GM12878 (cell line): ENCODE results near the gene ZFP36. TPM values are rescaled to one million over a fixed set of nuclear protein-coding genes. Genes with fewer than 3 reads are reported as not detected.

Experiments
- ATAC-seq: fragments of 200-7000 bp; cut with Tn5 transposase; 3 replicates; pipeline ENCODE4 v1.9.1; 2020; ENCODE audit warnings: mild to moderate bottlenecking, moderate library complexity
- BruUV-seq: library from RNA; stranded (reverse); fragments of 400-500 nt; replicated peaks from 2 replicates; lab custom pipeline; 2021; lab: Mats Ljungman, UMichigan
- CTCF ChIA-PET: fragments of 300-600 bp; sonication (Branson Sonifier 250); formaldehyde crosslinking; extraction: SDS; loops from one replicate; lab custom pipeline; 2021; ENCODE audit warnings: inconsistent platforms; lab: Yijun Ruan, JAX
- POLR2A ChIA-PET: fragments of 350-600 bp; formaldehyde crosslinking; extraction: SDS; loops from one replicate; lab custom pipeline; 2021; ENCODE audit warnings: inconsistent platforms; lab: Charles Lee
- RAD21 ChIA-PET: fragments of 300-600 bp; sonication (Branson Sonifier 250); formaldehyde crosslinking; loops from one replicate; lab custom pipeline; 2023; ENCODE audit warnings: antibody characterized with exemption; ENCODE audit not compliant: unreplicated experiment; lab: Charles Lee
- SMC1A ChIA-PET: fragments of 300-600 bp; sonication (Branson Sonifier 250); formaldehyde crosslinking; loops from one replicate; lab custom pipeline; 2023; ENCODE audit not compliant: unreplicated experiment, uncharacterized antibody; lab: Charles Lee
- DNase-seq: peaks from one replicate; pipeline ENCODE4 v3.0.0-alpha.2; 2011; ENCODE audit warnings: low read depth, low spot score
- FAIRE-seq: peaks from 3 replicates; lab custom pipeline; 2011; peaks lifted over from hg19 to GRCh38; lab: Jason Lieb, UNC
- H2AFZ ChIP-seq: 2 replicates; pipeline ENCODE4 v1.6.0; 2011; ENCODE audit warnings: low read depth, low read length, control low read depth; ENCODE audit not compliant: control insufficient read depth
- H3K27ac ChIP-seq: 2 replicates; pipeline ENCODE4 v1.5.1; 2011; ENCODE audit warnings: control low read depth; ENCODE audit not compliant: control insufficient read depth, insufficient read depth
- H3K27me3 ChIP-seq, 2 experiments: replicated peaks in 1 of 2; 2 replicates each; pipeline versions ENCODE4 v1.6.0 to v1.6.1; 2011; ENCODE audit warnings: low read length in 1 of 2; ENCODE audit not compliant: control insufficient read depth in 2 of 2, insufficient read depth in 2 of 2
- H3K36me3 ChIP-seq, 2 experiments: 2 replicates each; pipeline ENCODE4 v1.5.1; 2011; ENCODE audit warnings: low read length in 1 of 2; ENCODE audit not compliant: control insufficient read depth in 2 of 2, insufficient read depth in 2 of 2
- H3K4me1 ChIP-seq: 2 replicates; pipeline ENCODE4 v1.6.1; 2011; ENCODE audit warnings: mild to moderate bottlenecking, low read length, moderate library complexity, mixed read lengths; ENCODE audit not compliant: control insufficient read depth, insufficient read depth
- H3K4me2 ChIP-seq: 2 replicates; pipeline ENCODE4 v1.6.0; 2011; ENCODE audit warnings: control low read depth; ENCODE audit not compliant: control insufficient read depth, insufficient read depth
- H3K4me3 ChIP-seq: fragments of 200-600 bp; sonication (generic); 2 replicates; pipeline ENCODE4 v1.5.1; 2016
- H3K79me2 ChIP-seq: 2 replicates; pipeline ENCODE4 v1.6.0; 2011; ENCODE audit warnings: low read length; ENCODE audit not compliant: control insufficient read depth, insufficient read depth
- H3K9ac ChIP-seq: 2 replicates; pipeline ENCODE4 v1.8.0; 2011; ENCODE audit warnings: low read length, control low read depth, mixed read lengths; ENCODE audit not compliant: control insufficient read depth, insufficient read depth
- H3K9me3 ChIP-seq: replicated peaks from 3 replicates; pipeline ENCODE4 v1.5.1; 2011; ENCODE audit warnings: mild to moderate bottlenecking, low read length; ENCODE audit not compliant: control insufficient read depth, insufficient read depth
- H4K20me1 ChIP-seq: 2 replicates; pipeline ENCODE4 v1.6.0; 2011; ENCODE audit not compliant: control insufficient read depth, insufficient read depth
- BMI1 ChIP-seq: fragments of 450-650 bp; IDR thresholded peaks from 2 replicates; pipeline ENCODE4 v1.6.1; 2016; ENCODE audit warnings: mild to moderate bottlenecking, moderate library complexity, borderline replicate concordance
- CUX1 ChIP-seq: IDR thresholded peaks from 2 replicates; pipeline ENCODE4 v1.6.1; 2012; ENCODE audit warnings: improper control_type of control experiment, low read depth, low read length; ENCODE audit not compliant: insufficient replicate concordance
- FOS ChIP-seq: IDR thresholded peaks from 3 replicates; pipeline ENCODE4 v1.6.1; 2011; ENCODE audit warnings: borderline replicate concordance; ENCODE audit not compliant: insufficient read length; ENCODE audit errors: extremely low read depth
- HDAC6 ChIP-seq: fragments of 200-600 bp; sonication (generic); IDR thresholded peaks from one replicate; pipeline ENCODE4 v1.8.0; 2017; ENCODE audit warnings: antibody characterized with exemption; ENCODE audit not compliant: unreplicated experiment
- IKZF2 ChIP-seq, 2 experiments: fragments of 450-650 bp; IDR thresholded peaks; 2 replicates each; pipeline ENCODE4 v1.6.1; 2017; ENCODE audit warnings: mild to moderate bottlenecking in 2 of 2, moderate library complexity in 2 of 2
- KLF5 ChIP-seq: fragments of 450-650 bp; IDR thresholded peaks from 2 replicates; pipeline ENCODE4 v1.6.1; 2014; ENCODE audit warnings: mild to moderate bottlenecking; ENCODE audit not compliant: partially characterized antibody
- MEF2B ChIP-seq: fragments of 450-650 bp; IDR thresholded peaks from 2 replicates; pipeline ENCODE4 v1.6.1; 2018; ENCODE audit warnings: mild to moderate bottlenecking, moderate library complexity; ENCODE audit not compliant: partially characterized antibody, poor library complexity, severe bottlenecking
- NFXL1 ChIP-seq: fragments of 450-650 bp; IDR thresholded peaks from 2 replicates; pipeline ENCODE4 v1.6.1; 2017; ENCODE audit warnings: antibody characterized with exemption, mild to moderate bottlenecking, borderline replicate concordance
- NFYB ChIP-seq: IDR thresholded peaks from 2 replicates; pipeline ENCODE4 v1.6.1; 2011; ENCODE audit warnings: low read depth, mild to moderate bottlenecking, low read length, improper control_type of control experiment, moderate library complexity; ENCODE audit not compliant: insufficient read depth
- POU2F2 ChIP-seq: IDR thresholded peaks from 3 replicates; pipeline ENCODE4 v1.6.1; 2011; ENCODE audit warnings: low read depth, mild to moderate bottlenecking, low read length, borderline replicate concordance
- RELA ChIP-seq: fragments of 450-650 bp; IDR thresholded peaks from 2 replicates; pipeline ENCODE4 v1.8.0; 2014; ENCODE audit warnings: borderline replicate concordance; ENCODE audit not compliant: partially characterized antibody
- TAF1 ChIP-seq: IDR thresholded peaks from 2 replicates; pipeline ENCODE4 v1.6.1; 2011; ENCODE audit warnings: mild to moderate bottlenecking, low read depth, low read length, borderline replicate concordance
- TCF12 ChIP-seq: IDR thresholded peaks from 2 replicates; pipeline ENCODE4 v1.6.1; 2011; ENCODE audit warnings: low read depth, mild to moderate bottlenecking, low read length
- ZNF24 ChIP-seq: fragments of 450-650 bp; IDR thresholded peaks from 2 replicates; pipeline ENCODE4 v1.6.1; 2017; ENCODE audit warnings: antibody characterized with exemption, mild to moderate bottlenecking
- WGBS: methylation state at CpG from one replicate; pipeline ENCODE4 v1.1.6; 2016; ENCODE audit warnings: low lambda C conversion rate; ENCODE audit not compliant: insufficient replicate concordance, insufficient coverage; ENCODE audit errors: missing lambda C conversion rate; 5-methylcytosine and 5-hydroxymethylcytosine counted together
- in situ Hi-C: fragments of 300-500 bp; cut with MboI; formaldehyde crosslinking; loops from 9 replicates; pipeline ENCODE4 v1.14.3; 2018; ENCODE audit warnings: mixed read lengths
- intact Hi-C: fragments of 100-400 bp; cut with micrococcal nuclease; formaldehyde crosslinking; loops from one replicate; pipeline ENCODE4 v1.14.2; 2022; ENCODE audit not compliant: unreplicated experiment
- polyA plus RNA-seq, 11 experiments: library from polyadenylated mRNA; depleted of rRNA in 4 of 11; unstranded in 6 of 11; stranded (reverse) in 5 of 11; fragments of >200 nt; fragmentation: Nextera tagmentation in 4 of 11; fragmentation: Illumina TruSeq in 1 of 11; extraction: Ambion mirVana in 4 of 11; extraction: Trizol in 1 of 11; gene quantifications; 1 replicate in 1 of 11; 2 replicates in 10 of 11; pipeline versions ENCODE4 v1.2.1 to v1.2.3, GENCODE V29; 2011 to 2016; ENCODE audit warnings: inconsistent platforms in 2 of 11, missing spikeins in 2 of 11, low read depth in 1 of 11
- total RNA-seq, 4 experiments: library from RNA; depleted of rRNA in 3 of 4; stranded (reverse); fragments of >200 nt in 3 of 4; fragmentation: Illumina TruSeq in 1 of 4; extraction: Trizol in 1 of 4; gene quantifications; 2 replicates each; pipeline versions ENCODE4 v1.2.1 to v1.2.3, GENCODE V29; 2013 to 2021
- TF ChIP-seq, protein P1 (sequence below): fragments of 450-650 bp; IDR thresholded peaks from 2 replicates; pipeline ENCODE4 v1.6.1; 2016; ENCODE audit warnings: mild to moderate bottlenecking

The ZFP36 gene
- total and polyA plus RNA-seq, 10 of the 15 experiments (the other 5 are each of a cell fraction or from before 2014, with no cell fraction given) = 5.3 to 55.0 (median 18.1) TPM

DNA sequence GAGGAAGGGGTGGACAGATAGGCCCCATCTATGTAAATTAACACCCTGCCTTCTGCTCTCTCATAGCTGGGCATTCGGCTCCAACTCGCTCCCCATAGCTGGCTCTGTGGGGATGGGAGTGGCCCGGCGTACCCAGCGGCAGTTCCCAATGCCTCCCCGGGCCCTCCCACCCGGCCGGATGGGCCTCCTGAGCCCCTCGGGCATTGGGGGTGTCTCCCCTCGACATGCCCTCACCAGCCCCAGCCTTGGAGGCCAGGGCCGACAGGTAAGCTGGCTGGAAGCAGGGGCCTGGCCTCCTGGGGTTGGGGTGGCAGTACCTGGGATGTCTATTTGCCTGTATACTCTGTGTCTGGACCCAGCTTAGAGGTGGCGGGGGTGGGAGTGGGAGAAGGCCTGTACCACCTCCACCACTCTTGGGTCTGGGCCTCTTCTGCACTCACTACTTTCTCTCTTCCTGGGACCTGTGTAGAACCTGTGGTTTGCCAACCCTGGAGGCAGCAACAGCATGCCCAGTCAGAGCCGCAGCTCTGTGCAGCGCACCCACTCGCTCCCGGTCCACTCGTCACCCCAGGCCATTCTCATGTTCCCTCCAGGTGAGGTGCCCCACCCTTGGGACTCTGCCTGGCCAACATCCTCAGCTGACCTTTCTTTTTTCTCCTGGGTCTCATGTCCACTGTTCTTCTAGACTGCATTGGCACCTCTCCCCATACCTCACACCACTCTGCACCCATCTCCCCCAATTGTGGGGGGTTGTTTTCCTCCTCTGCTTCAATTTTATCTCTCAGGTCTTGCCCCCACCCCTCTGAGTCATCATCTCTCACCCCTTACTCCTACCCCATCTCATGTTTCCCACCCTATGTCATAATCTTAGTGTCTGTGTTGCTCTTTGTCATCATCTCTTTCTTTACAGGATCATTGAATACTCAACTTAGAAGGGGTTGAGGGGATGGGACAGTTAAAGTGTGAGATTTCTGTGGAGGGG lies 25.8 kb upstream of the ZFP36 start:
- no peak overlapping the region for H3K4me2 ChIP-seq
- H3K36me3 ChIP-seq = peaks cover 12 to 20% of the 10 kb centered on the region in 2 experiments
- H3K79me2 ChIP-seq = no peaks in the 10 kb centered on the region
- H3K4me3 ChIP-seq = no peak overlapping the region
- ChIA-PET SMC1A (no interaction called here), POLR2A (interaction anchor here (0.6 kb wide), 1 partner anchor 602 kb away, joined by 4 read pairs; no protein-coding TSS in a partner anchor), CTCF (no interaction called here), RAD21 (no interaction called here)
- H3K27me3 ChIP-seq = no peaks in the 10 kb centered on the region
- no peak for FAIRE-seq
- intact Hi-C loops (no loop called here), in situ Hi-C loops (no loop called here)
- no TSS peak for BruUV-seq
- H4K20me1 ChIP-seq = no peaks in the 10 kb centered on the region
- H3K27ac ChIP-seq = no peak overlapping the region
- H3K4me1 ChIP-seq = no peaks in the 10 kb centered on the region
- no peak overlapping the region for H3K9ac ChIP-seq
- no peak for TF ChIP-seq TAF1
- no peak for TF ChIP-seq HDAC6
- TF ChIP-seq, protein P1, sequence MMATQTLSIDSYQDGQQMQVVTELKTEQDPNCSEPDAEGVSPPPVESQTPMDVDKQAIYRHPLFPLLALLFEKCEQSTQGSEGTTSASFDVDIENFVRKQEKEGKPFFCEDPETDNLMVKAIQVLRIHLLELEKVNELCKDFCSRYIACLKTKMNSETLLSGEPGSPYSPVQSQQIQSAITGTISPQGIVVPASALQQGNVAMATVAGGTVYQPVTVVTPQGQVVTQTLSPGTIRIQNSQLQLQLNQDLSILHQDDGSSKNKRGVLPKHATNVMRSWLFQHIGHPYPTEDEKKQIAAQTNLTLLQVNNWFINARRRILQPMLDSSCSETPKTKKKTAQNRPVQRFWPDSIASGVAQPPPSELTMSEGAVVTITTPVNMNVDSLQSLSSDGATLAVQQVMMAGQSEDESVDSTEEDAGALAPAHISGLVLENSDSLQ = no peak
- TF ChIP-seq MEF2B = no peak
- TF ChIP-seq BMI1 = no peak
- TF ChIP-seq TCF12 = no peak
- TF ChIP-seq NFYB = no peak
- no peak for TF ChIP-seq POU2F2
- no peak for TF ChIP-seq NFXL1
- TF ChIP-seq KLF5 = no peak
- no peak for TF ChIP-seq IKZF2 (IDR thresholded peaks at IDR 0.05)
- TF ChIP-seq FOS = no peak
- no peak for TF ChIP-seq ZNF24
- TF ChIP-seq CUX1 = no peak
- no peak for TF ChIP-seq RELA
- H2AFZ ChIP-seq = no peak overlapping the region
- no peak for ATAC-seq
- WGBS = 87% methylated on average over 12 of the region's 17 CpGs
- H3K9me3 ChIP-seq = no peaks in the 10 kb centered on the region
- DNase-seq = no peak
